ENCODE results near the gene CLCN7. TPM values are rescaled to one million over a fixed set of nuclear protein-coding genes. Genes with fewer than 3 reads are reported as not detected.

CLCN7 gene
- total RNA-seq, 3 donors from 2014 or later = 54.2 to 60.7 (median 54.7) TPM

- Mint-ChIP-seq H3K9me3 (no peaks in the 10 kb centered on the region), H3K27me3 (ENCODE audit: low read depth) (no peaks in the 10 kb centered on the region), H3K4me3 (no peak overlapping the region), H3K4me1 (ENCODE audit: low read depth) (no peaks in the 10 kb centered on the region), H3K36me3 (ENCODE audit: insufficient read depth) (peaks cover 8% of the 10 kb centered on the region)
- no peak for DNase-seq
- no peak for ATAC-seq
Measured at GRCh38 chr16:1508494-1509187, 33.8 kb upstream of the CLCN7 start.

- Mint-ChIP-seq H3K27me3 (ENCODE audit: low read depth) (no peaks in the 10 kb centered on the region), H3K4me1 (ENCODE audit: low read depth) (no peaks in the 10 kb centered on the region), H3K9me3 (no peaks in the 10 kb centered on the region), H3K36me3 (ENCODE audit: insufficient read depth) (peaks cover 10% of the 10 kb centered on the region), H3K4me3 (no peak overlapping the region)
- DNase-seq (no peak), ATAC-seq (no peak)
Measured at GRCh38 chr16:1506494-1507213, 31.8 kb upstream of the CLCN7 start.

DNA sequence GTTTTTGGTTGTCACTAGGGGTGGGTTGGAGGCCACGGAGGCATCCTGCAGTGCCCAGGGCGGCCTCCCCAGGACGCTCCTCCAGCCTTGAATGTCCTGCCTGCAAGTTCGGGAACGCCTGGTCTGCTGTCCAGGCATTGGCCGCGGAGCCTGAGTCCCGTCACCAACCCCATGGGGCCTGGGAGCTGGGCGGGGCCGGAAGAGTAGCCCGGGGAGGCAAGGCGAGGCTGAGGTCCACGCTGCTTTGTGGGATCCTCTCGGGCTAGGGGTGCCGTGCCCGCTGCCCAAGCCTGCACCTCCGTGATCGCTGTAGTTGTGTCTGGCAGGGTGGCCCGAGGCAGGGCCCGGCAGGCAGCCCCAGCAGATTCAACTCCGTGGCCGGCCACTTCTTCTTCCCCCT lies 31.1 kb upstream of the CLCN7 start:
- DNase-seq (no peak), ATAC-seq (no peak)
- peaks cover 10% of the 10 kb centered on the region for H3K36me3 Mint-ChIP-seq (ENCODE audit: insufficient read depth)
- H3K27me3 Mint-ChIP-seq (ENCODE audit: low read depth) = no peaks in the 10 kb centered on the region
- H3K4me3 Mint-ChIP-seq = no peak overlapping the region
- no peaks in the 10 kb centered on the region for H3K4me1 Mint-ChIP-seq (ENCODE audit: low read depth)
- H3K9me3 Mint-ChIP-seq = no peaks in the 10 kb centered on the region

DNA sequence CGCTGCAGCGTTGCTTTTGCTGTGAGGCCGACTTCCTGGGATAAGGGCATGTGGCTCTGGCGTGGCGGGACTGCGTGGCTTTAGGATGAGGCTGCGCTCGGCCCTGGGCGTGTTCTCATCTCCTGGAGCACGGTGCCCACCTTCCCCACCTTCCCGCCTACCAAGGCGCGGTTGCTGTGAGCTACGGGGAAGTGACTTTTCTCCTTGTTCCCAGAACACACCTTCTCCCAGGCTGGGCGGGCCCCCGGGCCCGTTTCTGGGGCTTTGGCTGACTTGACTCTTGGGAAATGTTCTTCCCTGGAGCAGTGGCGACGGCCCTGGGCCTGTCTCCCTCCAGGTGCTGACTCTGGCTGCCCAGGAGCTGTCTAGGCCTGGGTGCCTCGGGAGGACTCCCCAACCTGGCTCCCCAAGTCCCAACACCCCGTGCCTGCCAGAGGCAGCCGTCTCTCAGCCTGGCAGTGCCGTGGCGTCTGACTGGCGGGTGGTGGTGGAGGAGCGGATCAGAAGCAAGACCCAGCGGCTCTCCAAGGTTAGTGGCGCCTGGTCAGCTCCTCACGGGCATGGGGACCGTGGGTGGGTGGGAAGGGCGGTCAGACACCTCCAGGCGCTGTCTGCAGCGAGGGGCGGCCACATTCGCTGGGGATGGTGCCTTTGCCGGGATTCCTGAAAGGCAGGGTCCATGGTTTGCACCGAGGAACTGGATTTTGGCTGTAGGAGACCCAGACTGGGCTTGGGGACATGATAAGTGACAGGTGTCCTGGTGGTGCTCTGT lies 30.4 kb upstream of the CLCN7 start:
- ATAC-seq = no peak
- no peaks in the 10 kb centered on the region for H3K4me1 Mint-ChIP-seq (ENCODE audit: low read depth)
- H3K9me3 Mint-ChIP-seq = no peaks in the 10 kb centered on the region
- no peak for DNase-seq
- no peak overlapping the region for H3K4me3 Mint-ChIP-seq
- peaks cover 10% of the 10 kb centered on the region for H3K36me3 Mint-ChIP-seq (ENCODE audit: insufficient read depth)
- H3K27me3 Mint-ChIP-seq (ENCODE audit: low read depth) = no peaks in the 10 kb centered on the region

DNA sequence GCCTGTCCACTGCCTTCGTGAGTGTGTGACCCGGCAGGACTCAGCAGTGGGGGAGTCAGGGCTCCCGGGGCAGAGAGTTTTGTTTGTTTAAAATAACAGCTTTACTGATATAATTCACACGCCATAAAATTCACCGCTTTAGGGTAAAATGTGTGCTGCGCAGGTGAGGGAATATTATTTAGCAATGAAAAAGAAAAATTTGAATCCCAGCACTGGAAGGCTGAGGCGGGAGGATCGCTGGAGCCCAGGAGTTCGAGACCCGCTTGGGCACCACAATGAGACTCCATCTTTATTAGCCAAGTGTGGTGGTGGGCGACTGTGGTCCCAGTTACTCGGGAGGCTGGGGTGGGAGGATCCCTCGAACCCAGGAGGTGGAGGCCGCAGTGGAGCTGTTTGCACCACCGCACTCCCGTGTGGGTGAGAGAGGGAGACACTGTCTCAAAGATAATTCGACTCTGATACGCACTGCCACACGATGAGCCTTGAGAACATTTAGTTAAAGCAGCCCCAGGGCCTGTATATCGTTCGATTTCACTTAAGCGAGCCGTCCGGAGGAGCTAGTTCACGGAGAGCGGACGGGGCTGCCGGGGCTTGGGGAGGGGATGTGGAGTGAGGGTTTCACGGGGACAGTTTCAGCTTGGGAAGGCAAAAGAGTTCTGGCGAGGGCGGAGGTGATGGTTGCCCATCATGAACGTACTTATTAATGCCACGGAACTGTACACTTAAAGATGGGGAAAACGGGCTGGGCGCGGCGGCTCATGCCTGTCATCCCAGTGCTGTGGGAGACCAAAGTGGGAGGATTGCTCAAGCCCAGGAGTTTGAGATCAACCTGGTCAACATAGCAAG lies 28.5 kb upstream of the CLCN7 start:
- Mint-ChIP-seq H3K4me3 (no peak overlapping the region), H3K27me3 (ENCODE audit: low read depth) (no peaks in the 10 kb centered on the region), H3K4me1 (ENCODE audit: low read depth) (no peaks in the 10 kb centered on the region), H3K9me3 (no peaks in the 10 kb centered on the region), H3K36me3 (ENCODE audit: insufficient read depth) (peaks cover 13% of the 10 kb centered on the region)
- DNase-seq (no peak), ATAC-seq (no peak)

GRCh38 chr16:1502092-1503004 lies 27.5 kb upstream of the CLCN7 start:
- peaks cover 12% of the 10 kb centered on the region for H3K36me3 Mint-ChIP-seq (ENCODE audit: insufficient read depth)
- no peak overlapping the region for H3K4me3 Mint-ChIP-seq
- H3K4me1 Mint-ChIP-seq (ENCODE audit: low read depth) = no peaks in the 10 kb centered on the region
- H3K9me3 Mint-ChIP-seq = no peaks in the 10 kb centered on the region
- DNase-seq (no peak), ATAC-seq (no peak)
- H3K27me3 Mint-ChIP-seq (ENCODE audit: low read depth) = no peaks in the 10 kb centered on the region

DNA sequence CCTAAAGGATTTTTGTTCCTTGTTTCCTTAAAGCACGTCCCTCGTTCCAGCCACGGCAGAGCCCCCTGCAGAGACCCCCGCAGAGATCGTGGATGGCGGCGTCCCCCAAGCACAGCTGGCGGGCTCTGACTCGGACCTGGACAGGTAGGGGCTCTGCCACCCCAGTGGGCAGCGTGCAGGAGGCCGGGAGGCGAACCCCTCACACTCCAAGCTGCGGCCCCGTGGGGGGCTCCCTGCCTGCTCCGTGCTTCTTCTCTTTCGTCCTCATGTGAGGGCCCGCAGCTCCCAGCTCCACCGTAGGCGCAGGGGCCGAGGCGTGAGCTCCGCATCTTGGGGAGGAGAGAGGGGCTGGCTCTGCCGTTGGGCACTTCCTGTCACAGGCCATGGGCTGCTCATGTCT lies 26.8 kb upstream of the CLCN7 start:
- no peak for ATAC-seq

DNA sequence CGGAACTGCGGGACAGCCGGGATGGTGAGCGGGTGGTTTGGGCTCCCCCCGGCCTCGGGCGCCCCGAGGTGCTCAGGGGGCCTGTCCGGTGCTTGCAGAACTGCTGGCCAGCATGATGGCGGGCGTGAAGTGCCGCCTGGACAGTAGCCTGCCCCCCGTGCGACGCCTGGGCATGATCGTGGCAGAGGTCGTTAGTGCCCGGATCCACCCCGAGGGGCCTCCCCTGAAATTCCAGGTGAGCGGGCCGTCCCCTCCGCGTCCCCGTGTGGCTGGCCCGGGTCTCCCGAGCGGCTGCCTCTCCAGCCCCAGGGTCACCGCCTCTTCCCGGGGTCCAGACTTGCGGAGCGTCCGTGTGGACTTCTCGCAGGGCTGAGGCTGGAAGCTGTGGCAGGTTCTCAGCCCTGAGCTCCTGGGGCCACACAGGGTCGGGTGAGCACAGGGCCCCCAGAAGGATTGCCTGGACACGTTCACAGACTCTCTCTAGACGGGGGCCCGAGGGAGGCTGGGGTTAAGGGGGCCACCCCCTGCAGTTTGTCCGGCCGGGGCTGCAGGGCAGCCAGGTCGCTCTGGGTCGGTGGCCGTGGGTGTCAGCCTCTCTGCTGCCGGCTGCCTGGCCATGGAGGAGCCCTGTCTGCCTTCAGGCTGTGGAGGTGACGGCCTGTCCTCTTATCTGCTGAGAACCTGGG lies 25.8 kb upstream of the CLCN7 start:
- Mint-ChIP-seq H3K36me3 (ENCODE audit: insufficient read depth) (peaks cover 12% of the 10 kb centered on the region), H3K9me3 (no peaks in the 10 kb centered on the region), H3K4me3 (no peak overlapping the region), H3K27me3 (ENCODE audit: low read depth) (no peaks in the 10 kb centered on the region), H3K4me1 (ENCODE audit: low read depth) (no peaks in the 10 kb centered on the region)
- ATAC-seq = no peak
- DNase-seq = no peak

More for the DNA sequence above, 26.8 kb upstream of the CLCN7 start:
- H3K9me3 Mint-ChIP-seq = no peaks in the 10 kb centered on the region
- peaks cover 12% of the 10 kb centered on the region for H3K36me3 Mint-ChIP-seq (ENCODE audit: insufficient read depth)
- DNase-seq = no peak
- H3K4me3 Mint-ChIP-seq = no peak overlapping the region
- H3K27me3 Mint-ChIP-seq (ENCODE audit: low read depth) = no peaks in the 10 kb centered on the region
- no peaks in the 10 kb centered on the region for H3K4me1 Mint-ChIP-seq (ENCODE audit: low read depth)

DNA sequence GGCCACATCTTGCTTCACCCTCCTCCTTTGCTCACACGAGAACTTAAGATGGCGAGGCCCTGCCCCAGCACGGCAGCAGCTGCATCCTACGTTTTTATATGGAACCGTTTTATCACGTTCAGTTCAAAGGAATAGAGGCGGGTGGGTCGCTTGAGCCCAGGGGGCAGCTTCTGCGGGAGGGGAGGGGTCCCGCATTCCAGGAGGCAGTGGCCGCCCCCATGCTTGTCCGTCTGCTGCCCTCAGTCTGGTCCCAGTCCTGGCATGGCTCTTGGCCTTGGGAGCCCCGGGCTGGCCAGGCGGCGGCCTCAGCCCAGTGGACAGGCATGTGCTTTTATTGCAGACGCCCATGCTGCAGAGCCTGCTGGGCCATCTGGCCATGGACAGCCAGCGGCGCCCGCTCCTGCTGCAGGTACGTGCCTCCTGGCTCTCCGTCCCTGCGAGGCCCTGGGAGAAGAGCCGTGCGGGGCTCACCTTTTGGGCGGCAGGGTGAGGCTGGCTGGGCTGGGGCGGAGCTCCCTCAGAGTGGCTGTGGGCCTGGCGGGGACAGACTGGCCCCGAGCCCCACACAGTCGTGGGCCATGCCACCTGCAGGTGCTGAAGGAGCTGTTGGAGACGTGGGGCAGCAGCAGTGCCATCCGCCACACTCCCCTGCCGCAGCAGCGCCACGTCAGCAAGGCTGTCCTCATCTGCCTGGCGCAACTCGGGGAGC lies 25.1 kb upstream of the CLCN7 start:
- DNase-seq = no peak
- ATAC-seq = no peak
- Mint-ChIP-seq H3K36me3 (ENCODE audit: insufficient read depth) (peaks cover 12% of the 10 kb centered on the region), H3K9me3 (no peaks in the 10 kb centered on the region), H3K4me1 (ENCODE audit: low read depth) (peaks cover 1% of the 10 kb centered on the region), H3K27me3 (ENCODE audit: low read depth) (no peaks in the 10 kb centered on the region), H3K4me3 (no peak overlapping the region)

DNA sequence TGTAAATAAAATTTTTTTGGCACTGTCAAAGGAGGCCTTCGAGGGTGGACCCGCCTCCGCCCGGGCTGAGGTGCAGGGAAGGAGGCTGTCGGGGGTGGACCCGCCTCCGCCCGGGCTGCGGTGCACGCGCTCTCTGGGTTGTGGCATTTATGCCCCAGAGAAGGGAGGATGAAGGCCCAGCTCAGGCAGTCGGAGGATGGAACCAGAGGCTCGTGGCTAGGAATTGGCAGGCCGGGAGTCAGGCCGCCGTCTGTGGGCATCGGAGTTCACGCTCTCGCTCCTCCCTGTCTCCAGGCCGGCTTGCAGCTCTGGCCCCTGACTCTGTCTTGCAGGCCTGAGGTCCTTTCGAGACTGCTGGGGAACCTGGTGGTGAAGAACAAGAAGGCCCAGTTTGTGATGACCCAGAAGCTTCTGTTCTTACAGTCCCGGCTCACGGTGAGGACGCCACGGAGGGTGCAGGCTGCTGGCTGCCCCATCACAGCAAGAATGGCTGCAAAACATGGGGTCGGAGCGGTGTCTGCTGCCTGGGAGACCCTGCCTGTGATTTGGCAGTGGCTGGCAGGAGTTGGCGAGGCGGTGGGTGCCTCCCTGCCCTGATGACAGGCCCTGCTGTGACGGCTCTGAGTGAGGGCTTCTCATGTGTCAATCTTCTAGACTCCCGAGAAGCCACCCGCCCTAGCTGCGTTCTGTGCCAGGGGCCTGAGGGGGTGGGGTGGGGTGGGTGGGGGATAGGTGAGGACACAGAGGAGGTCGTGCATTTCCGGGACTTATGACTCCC lies 24.3 kb upstream of the CLCN7 start:
- no peak overlapping the region for H3K4me3 Mint-ChIP-seq
- DNase-seq (no peak), ATAC-seq (no peak)
- no peaks in the 10 kb centered on the region for H3K9me3 Mint-ChIP-seq
- peaks cover 1% of the 10 kb centered on the region for H3K4me1 Mint-ChIP-seq (ENCODE audit: low read depth)
- peaks cover 12% of the 10 kb centered on the region for H3K36me3 Mint-ChIP-seq (ENCODE audit: insufficient read depth)
- H3K27me3 Mint-ChIP-seq (ENCODE audit: low read depth) = no peaks in the 10 kb centered on the region

GRCh38 chr16:1497014-1497598 lies 22.3 kb upstream of the CLCN7 start:
- Mint-ChIP-seq H3K9me3 (no peaks in the 10 kb centered on the region), H3K4me3 (no peak overlapping the region)

More at GRCh38 chr16:1497014-1497598, 22.3 kb upstream of the CLCN7 start:
- H3K4me1 Mint-ChIP-seq (ENCODE audit: low read depth) = peaks cover 11% of the 10 kb centered on the region
- ATAC-seq (no peak), DNase-seq (no peak)
- no peaks in the 10 kb centered on the region for H3K27me3 Mint-ChIP-seq (ENCODE audit: low read depth)
- H3K36me3 Mint-ChIP-seq (ENCODE audit: insufficient read depth) = peaks cover 3% of the 10 kb centered on the region
